Measurements from ENCODE around the gene CACFD1.

DNA sequence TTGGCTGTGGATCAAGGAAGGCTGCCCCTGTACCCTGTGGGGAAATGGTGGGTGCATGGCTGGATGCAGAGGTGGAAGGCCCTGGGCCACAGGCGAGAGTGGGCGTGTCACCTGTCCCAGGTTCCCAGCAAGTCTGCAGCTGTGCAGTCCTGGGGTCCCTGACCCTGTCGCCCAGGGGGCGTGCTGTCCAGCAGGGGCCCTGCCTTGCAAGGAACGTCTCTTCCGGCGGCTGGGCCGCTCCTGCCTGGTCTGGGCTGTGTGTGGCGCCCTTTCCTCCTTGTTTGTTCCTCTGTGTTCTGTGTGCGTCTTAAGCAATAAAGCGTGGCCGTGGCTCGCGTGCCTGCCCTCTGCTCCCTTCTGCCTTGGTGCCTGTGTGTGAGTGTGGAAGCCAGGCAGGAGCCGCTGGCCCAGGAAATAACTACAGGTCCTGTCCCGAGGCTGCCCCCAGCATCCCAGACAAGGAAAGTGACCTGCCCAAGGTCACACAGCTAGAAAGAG lies 10.7 kb downstream of the CACFD1 start:
- TF ChIP-seq CTCF (IDR thresholded peaks at IDR 0.05) = no peak
- no peak for TF ChIP-seq EZH2 (IDR thresholded peaks at IDR 0.05; ENCODE audit: borderline replicate concordance, insufficient read depth, low read depth, low read length, poor library complexity, severe bottlenecking)
